Muscle layer of duodenum (tissue), 2 donors: ENCODE measurements around the gene PCDHB8.
A peak's percentile ranks its signal among the peaks of the same experiment; 100 is the strongest.
"Not testable (repeated sequence)": the region's sequence is repeated elsewhere in the genome, so short reads cannot be mapped to it uniquely, and the experiment has no call there.

Source experiments
- H3K27ac ChIP-seq: one replicate; pipeline ENCODE4 v1.7.0; 2013; ENCODE audit warnings: mild to moderate bottlenecking, low read length
- H3K27me3 ChIP-seq: one replicate; pipeline ENCODE4 v1.7.0; 2013; ENCODE audit warnings: low read depth, mild to moderate bottlenecking, control low read depth, low read length
- H3K36me3 ChIP-seq, 2 donors: one replicate each; pipeline ENCODE4 v1.7.0; 2013; ENCODE audit warnings: low read length in 2 of 2, control low read depth in 1 of 2, mild to moderate bottlenecking in 1 of 2; ENCODE audit not compliant: insufficient read depth in 2 of 2, control insufficient read depth in 1 of 2
- H3K4me1 ChIP-seq, 2 donors: one replicate each; pipeline ENCODE4 v1.7.0; 2013; ENCODE audit warnings: low read length in 2 of 2, mild to moderate bottlenecking in 2 of 2, control low read depth in 1 of 2, moderate library complexity in 1 of 2; ENCODE audit not compliant: insufficient read depth in 2 of 2, control insufficient read depth in 1 of 2
- H3K4me3 ChIP-seq, 2 donors: one replicate each; pipeline ENCODE4 v1.7.0; 2013; ENCODE audit warnings: low read length in 2 of 2, low read depth in 1 of 2, mild to moderate bottlenecking in 1 of 2
- H3K9me3 ChIP-seq, 2 donors: one replicate each; pipeline ENCODE4 v1.7.0; 2013; ENCODE audit warnings: low read length in 2 of 2, control low read depth in 1 of 2, mild to moderate bottlenecking in 1 of 2; ENCODE audit not compliant: control insufficient read depth in 1 of 2
- donor health status: healthy.

PCDHB8 gene

DNA sequence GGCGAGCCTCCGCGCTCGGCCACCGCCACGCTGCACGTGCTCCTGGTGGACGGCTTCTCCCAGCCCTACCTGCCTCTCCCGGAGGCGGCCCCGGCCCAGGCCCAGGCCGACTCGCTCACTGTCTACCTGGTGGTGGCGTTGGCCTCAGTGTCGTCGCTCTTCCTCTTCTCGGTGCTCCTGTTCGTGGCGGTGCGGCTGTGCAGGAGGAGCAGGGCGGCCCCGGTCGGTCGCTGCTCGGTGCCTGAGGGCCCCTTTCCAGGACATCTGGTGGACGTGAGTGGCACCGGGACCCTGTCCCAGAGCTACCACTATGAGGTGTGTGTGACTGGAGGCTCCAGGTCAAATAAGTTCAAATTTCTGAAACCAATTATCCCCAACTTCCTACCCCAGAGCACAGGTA, 33.3 kb downstream of the PCDHB8 start:
- Histone ChIP-seq H3K4me3 (peak overlapping the region in 1 of 2 donors; percentile 51), H3K9me3 (peaks cover 19 to 58% of the 10 kb centered on the region in 2 donors)
- H3K27ac ChIP-seq, H3K27me3 ChIP-seq, H3K36me3 ChIP-seq, H3K4me1 ChIP-seq: not testable (repeated sequence)

DNA sequence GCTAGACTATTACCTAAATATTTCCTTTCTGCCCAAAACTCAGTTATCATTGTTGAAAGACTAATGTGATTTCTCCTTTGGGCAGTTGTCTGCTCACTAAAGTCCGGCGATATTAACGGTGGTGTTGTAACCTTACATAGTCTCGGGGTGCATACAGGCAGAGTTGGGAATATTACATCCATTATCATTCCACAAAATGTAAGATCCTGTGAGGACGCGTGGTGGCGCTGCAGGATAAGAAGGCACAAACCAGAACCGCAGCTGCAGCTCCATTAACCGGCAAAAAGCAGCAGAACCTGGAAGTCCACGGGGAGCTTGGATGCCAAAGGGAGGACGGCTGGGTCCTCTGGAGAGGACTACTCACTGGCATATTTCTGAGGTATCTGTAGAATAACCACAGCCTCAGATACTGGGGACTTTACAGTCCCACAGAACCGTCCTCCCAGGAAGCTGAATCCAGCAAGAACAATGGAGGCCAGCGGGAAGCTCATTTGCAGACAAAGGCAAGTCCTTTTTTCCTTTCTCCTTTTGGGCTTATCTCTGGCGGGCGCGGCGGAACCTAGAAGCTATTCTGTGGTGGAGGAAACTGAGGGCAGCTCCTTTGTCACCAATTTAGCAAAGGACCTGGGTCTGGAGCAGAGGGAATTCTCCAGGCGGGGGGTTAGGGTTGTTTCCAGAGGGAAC, 36.2 kb downstream of the PCDHB8 start, which contains the start of gene PCDHB13:
Gene PCDHB13, plus strand, starts transcription at position 264 of the 684 bp plus-strand sequence. Its CDS starts 205 bp downstream, at position 469.
- not testable (repeated sequence) for H3K27ac ChIP-seq, H3K27me3 ChIP-seq, H3K4me1 ChIP-seq, H3K36me3 ChIP-seq
- Histone ChIP-seq H3K9me3 (peaks cover 26 to 67% of the 10 kb centered on the region in 2 donors), H3K4me3 (peak within 1 kb of the TSS; percentile 37 to 41)

DNA sequence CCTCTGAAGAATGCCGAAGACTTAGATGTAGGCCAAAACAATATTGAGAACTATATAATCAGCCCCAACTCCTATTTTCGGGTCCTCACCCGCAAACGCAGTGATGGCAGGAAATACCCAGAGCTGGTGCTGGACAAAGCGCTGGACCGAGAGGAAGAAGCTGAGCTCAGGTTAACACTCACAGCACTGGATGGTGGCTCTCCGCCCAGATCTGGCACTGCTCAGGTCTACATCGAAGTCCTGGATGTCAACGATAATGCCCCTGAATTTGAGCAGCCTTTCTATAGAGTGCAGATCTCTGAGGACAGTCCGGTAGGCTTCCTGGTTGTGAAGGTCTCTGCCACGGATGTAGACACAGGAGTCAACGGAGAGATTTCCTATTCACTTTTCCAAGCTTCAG, 37.0 kb downstream of the PCDHB8 start:
- not testable (repeated sequence) for H3K4me1 ChIP-seq, H3K27ac ChIP-seq, H3K27me3 ChIP-seq
- H3K36me3 ChIP-seq: peaks cover 0 to 16% of the 10 kb centered on the region in 2 donors
- peaks cover 28 to 67% of the 10 kb centered on the region in 2 donors for H3K9me3 ChIP-seq
- H3K4me3 ChIP-seq: peak overlapping the region in 1 of 2 donors; percentile 41

DNA sequence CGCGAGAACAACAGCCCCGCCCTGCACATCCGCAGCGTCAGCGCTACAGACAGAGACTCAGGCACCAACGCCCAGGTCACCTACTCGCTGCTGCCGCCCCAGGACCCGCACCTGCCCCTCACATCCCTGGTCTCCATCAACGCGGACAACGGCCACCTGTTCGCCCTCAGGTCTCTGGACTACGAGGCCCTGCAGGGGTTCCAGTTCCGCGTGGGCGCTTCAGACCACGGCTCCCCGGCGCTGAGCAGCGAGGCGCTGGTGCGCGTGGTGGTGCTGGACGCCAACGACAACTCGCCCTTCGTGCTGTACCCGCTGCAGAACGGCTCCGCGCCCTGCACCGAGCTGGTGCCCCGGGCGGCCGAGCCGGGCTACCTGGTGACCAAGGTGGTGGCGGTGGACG, 37.9 kb downstream of the PCDHB8 start:
- Histone ChIP-seq H3K9me3 (peaks cover 30 to 67% of the 10 kb centered on the region in 2 donors), H3K36me3 (peaks cover 0 to 24% of the 10 kb centered on the region in 2 donors), H3K4me3 (peak overlapping the region in 1 of 2 donors; percentile 40)
- not testable (repeated sequence) for H3K27me3 ChIP-seq, H3K27ac ChIP-seq, H3K4me1 ChIP-seq

DNA sequence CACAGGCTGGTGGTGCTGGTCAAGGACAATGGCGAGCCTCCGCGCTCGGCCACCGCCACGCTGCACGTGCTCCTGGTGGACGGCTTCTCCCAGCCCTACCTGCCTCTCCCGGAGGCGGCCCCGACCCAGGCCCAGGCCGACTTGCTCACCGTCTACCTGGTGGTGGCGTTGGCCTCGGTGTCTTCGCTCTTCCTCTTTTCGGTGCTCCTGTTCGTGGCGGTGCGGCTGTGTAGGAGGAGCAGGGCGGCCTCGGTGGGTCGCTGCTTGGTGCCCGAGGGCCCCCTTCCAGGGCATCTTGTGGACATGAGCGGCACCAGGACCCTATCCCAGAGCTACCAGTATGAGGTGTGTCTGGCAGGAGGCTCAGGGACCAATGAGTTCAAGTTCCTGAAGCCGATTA, 38.4 kb downstream of the PCDHB8 start:
- H3K27me3 ChIP-seq, H3K27ac ChIP-seq, H3K4me1 ChIP-seq: not testable (repeated sequence)
- Histone ChIP-seq H3K4me3 (peak overlapping the region in 1 of 2 donors; percentile 40), H3K9me3 (peaks cover 35 to 70% of the 10 kb centered on the region in 2 donors), H3K36me3 (peaks cover 0 to 28% of the 10 kb centered on the region in 2 donors)

DNA sequence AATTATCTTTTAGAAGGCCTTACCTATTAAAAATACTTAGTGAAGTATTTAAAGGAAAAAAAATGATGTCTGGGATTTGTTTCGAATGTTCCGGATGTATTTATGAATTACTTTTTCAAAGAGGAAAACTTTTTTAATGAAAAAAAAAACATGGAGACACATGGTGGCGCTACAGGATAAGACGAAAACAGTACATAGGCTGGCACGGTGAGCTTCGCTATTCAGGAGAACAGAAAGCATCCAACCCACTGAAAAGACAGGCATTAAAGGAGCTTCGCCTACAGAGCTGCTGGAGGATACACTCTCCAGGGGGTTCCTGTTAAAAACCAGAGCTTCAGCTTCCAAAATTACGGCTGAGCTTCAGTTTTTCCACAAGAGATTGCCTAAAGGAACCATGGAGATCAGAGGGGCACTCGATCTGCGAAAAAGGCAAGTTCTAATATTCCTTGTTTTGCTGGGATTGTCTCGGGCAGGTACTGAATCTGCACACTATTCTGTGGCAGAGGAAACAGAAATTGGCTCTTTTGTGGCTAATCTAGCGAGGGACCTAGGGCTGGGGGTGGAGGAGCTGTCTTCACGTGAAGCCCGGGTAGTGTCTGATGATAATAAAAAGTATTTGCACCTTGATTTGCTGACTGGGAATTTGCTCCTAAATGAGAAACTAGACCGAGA, 45.7 kb downstream of the PCDHB8 start, which contains the start of gene PCDHB14:
Gene PCDHB14, plus strand, starts transcription at position 232 of the 672 bp plus-strand sequence. Its CDS starts 163 bp downstream, at position 395.
- Histone ChIP-seq H3K27ac (no peak within 1 kb of the TSS), H3K9me3 (peaks cover 43 to 84% of the 10 kb centered on the region in 2 donors), H3K27me3 (no peaks in the 10 kb centered on the region), H3K4me3 (peak within 1 kb of the TSS; percentile 46 to 55), H3K4me1 (no peaks in the 10 kb centered on the region), H3K36me3 (peaks cover 0 to 22% of the 10 kb centered on the region in 2 donors)

DNA sequence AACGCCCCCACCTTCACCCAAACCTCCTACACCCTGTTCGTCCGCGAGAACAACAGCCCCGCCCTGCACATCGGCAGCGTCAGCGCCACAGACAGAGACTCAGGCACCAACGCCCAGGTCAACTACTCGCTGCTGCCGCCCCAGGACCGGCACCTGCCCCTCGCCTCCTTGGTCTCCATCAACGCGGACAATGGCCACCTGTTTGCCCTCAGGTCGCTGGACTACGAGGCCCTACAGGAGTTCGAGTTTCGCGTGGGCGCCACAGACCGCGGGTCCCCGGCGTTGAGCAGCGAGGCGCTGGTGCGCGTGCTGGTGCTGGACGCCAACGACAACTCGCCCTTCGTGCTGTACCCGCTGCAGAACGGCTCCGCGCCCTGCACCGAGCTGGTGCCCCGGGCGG, 47.3 kb downstream of the PCDHB8 start:
- H3K4me1 ChIP-seq, H3K27ac ChIP-seq, H3K36me3 ChIP-seq, H3K27me3 ChIP-seq: not testable (repeated sequence)
- H3K9me3 ChIP-seq: peaks cover 41 to 75% of the 10 kb centered on the region in 2 donors
- peak overlapping the region in 1 of 2 donors; percentile 55 for H3K4me3 ChIP-seq

DNA sequence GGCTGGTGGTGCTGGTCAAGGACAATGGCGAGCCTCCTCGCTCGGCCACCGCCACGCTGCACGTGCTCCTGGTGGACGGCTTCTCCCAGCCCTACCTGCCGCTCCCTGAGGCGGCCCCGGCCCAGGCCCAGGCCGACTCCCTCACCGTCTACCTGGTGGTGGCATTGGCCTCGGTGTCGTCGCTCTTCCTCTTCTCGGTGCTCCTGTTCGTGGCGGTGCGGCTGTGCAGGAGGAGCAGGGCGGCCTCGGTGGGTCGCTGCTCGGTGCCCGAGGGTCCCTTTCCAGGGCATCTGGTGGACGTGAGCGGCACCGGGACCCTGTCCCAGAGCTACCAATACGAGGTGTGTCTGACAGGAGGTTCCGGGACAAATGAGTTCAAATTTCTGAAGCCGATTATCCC, 47.8 kb downstream of the PCDHB8 start:
- Histone ChIP-seq H3K4me3 (peak overlapping the region in 1 of 2 donors; percentile 25), H3K9me3 (peaks cover 41 to 71% of the 10 kb centered on the region in 2 donors)
- not testable (repeated sequence) for H3K27me3 ChIP-seq, H3K27ac ChIP-seq, H3K4me1 ChIP-seq, H3K36me3 ChIP-seq
